Gastroesophageal sphincter (tissue), 3 donors: Measurements from ENCODE around the gene FGD5.

ENCODE experiments used
- POLR2AphosphoS5 ChIP-seq: sonication (generic); formaldehyde crosslinking; IDR thresholded peaks from one replicate; pipeline ENCODE4 v1.6.1; 2017; ENCODE audit warnings: antibody characterized with exemption
- TF ChIP-seq, protein P1 (sequence below), 4 experiments: fragments of 200-600 bp in 2 of 4; fragments of 450-650 bp in 2 of 4; sonication (generic) in 1 of 4; IDR thresholded peaks; one replicate each; pipeline ENCODE4 v1.5.1; 2017 to 2019; ENCODE audit warnings: antibody characterized with exemption in 4 of 4, mild to moderate bottlenecking in 2 of 4, moderate library complexity in 2 of 4

- TF ChIP-seq, protein P1, sequence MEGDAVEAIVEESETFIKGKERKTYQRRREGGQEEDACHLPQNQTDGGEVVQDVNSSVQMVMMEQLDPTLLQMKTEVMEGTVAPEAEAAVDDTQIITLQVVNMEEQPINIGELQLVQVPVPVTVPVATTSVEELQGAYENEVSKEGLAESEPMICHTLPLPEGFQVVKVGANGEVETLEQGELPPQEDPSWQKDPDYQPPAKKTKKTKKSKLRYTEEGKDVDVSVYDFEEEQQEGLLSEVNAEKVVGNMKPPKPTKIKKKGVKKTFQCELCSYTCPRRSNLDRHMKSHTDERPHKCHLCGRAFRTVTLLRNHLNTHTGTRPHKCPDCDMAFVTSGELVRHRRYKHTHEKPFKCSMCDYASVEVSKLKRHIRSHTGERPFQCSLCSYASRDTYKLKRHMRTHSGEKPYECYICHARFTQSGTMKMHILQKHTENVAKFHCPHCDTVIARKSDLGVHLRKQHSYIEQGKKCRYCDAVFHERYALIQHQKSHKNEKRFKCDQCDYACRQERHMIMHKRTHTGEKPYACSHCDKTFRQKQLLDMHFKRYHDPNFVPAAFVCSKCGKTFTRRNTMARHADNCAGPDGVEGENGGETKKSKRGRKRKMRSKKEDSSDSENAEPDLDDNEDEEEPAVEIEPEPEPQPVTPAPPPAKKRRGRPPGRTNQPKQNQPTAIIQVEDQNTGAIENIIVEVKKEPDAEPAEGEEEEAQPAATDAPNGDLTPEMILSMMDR (IDR thresholded peaks at IDR 0.05) = no peak
- no peak for TF ChIP-seq POLR2AphosphoS5
Observed at GRCh38 chr3:14834807-14835466, 16.2 kb downstream of the FGD5 start.
